Measurements from ENCODE around the gene INMT. TPM values are rescaled to one million over a fixed set of nuclear protein-coding genes. Genes with fewer than 3 reads are reported as not detected.
A peak's percentile ranks its signal among the peaks of the same experiment; 100 is the strongest.

Gene INMT
- total RNA-seq, 1 experiment from 2014 or later = 3.3 TPM

DNA sequence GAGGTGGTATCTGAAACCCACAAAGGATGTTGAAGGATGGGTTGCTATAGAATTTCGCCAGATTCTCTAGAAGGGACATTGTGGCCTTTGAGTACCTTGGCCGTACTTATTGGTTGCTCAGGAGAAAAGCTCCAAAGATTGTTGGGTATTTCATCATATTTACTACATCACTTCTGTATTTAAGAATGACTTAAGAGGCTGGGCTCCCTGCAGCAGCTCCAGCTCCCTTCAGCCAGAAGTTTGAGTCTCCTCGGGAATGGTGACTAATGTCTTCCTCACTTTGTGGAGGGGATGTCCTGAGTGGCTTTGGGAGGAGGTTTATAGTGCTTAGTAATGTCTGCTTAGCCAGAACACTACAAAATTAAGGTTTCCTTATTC, 37.4 kb downstream of the INMT start:
- Histone ChIP-seq H3K9me3 (no peaks in the 10 kb centered on the region), H3K4me3 (ENCODE audit: low read depth, low read length) (no peak overlapping the region), H3K27me3 (replicated peaks; ENCODE audit: control insufficient read depth, insufficient read depth, low read length) (no peaks in the 10 kb centered on the region), H3K4me1 (no peaks in the 10 kb centered on the region; the same call in 1 of the 2 replicates), H3K36me3 (ENCODE audit: control insufficient read depth, insufficient read depth, low read length) (no peaks in the 10 kb centered on the region)
- no peaks in the 10 kb centered on the region for H3K27me3 Mint-ChIP-seq (ENCODE audit: insufficient read depth, unreplicated experiment)
- no peak overlapping the region for H3K4me3 Mint-ChIP-seq (ENCODE audit: unreplicated experiment)
- POLR2A ChIA-PET = no interaction called here
- no peak overlapping the region for H3K27ac Mint-ChIP-seq (ENCODE audit: unreplicated experiment)
- intact Hi-C loops (cut with micrococcal nuclease; ENCODE audit: unreplicated experiment) = no loop called here
- TF ChIP-seq, protein P1, sequence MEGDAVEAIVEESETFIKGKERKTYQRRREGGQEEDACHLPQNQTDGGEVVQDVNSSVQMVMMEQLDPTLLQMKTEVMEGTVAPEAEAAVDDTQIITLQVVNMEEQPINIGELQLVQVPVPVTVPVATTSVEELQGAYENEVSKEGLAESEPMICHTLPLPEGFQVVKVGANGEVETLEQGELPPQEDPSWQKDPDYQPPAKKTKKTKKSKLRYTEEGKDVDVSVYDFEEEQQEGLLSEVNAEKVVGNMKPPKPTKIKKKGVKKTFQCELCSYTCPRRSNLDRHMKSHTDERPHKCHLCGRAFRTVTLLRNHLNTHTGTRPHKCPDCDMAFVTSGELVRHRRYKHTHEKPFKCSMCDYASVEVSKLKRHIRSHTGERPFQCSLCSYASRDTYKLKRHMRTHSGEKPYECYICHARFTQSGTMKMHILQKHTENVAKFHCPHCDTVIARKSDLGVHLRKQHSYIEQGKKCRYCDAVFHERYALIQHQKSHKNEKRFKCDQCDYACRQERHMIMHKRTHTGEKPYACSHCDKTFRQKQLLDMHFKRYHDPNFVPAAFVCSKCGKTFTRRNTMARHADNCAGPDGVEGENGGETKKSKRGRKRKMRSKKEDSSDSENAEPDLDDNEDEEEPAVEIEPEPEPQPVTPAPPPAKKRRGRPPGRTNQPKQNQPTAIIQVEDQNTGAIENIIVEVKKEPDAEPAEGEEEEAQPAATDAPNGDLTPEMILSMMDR (IDR thresholded peaks at IDR 0.05; ENCODE audit: insufficient read depth in 1 of 2, low read depth in 1 of 2, low read length in 1 of 2, severe bottlenecking in 1 of 2, unreplicated experiment in 1 of 2) = no peak
- no peaks in the 10 kb centered on the region for H3K9me3 Mint-ChIP-seq (ENCODE audit: unreplicated experiment)
- no peaks in the 10 kb centered on the region for H3K36me3 Mint-ChIP-seq (ENCODE audit: insufficient read depth, unreplicated experiment)
- no TSS peak for BruUV-seq (replicated peaks)
- no peak for DNase-seq
- CTCF ChIA-PET = no interaction called here
- H3K4me1 Mint-ChIP-seq (ENCODE audit: low read depth, unreplicated experiment) = peaks cover 2% of the 10 kb centered on the region

DNA sequence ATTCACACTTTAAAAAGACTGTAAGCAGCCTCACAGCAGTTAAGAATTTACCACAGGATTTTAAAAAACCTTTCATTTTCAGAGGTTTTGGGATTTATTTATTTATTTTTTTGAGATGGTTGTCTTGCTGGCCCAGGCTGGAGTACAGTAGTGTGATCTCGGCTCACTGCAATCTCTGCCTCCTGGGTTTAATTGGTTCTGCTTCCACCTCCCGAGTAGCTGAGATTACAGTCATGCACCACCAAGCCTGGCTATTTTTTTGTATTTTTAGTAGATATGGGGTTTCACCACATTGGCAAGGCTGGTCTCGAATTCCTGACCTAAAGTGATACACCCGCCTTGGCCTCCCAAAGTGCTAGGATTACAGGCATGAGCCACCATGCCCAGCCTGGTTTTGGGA, 38.4 kb downstream of the INMT start:
- H3K9me3 ChIP-seq = no peaks in the 10 kb centered on the region
- peaks cover 10% of the 10 kb centered on the region for H3K4me1 ChIP-seq
- no peaks in the 10 kb centered on the region for H3K36me3 ChIP-seq (ENCODE audit: control insufficient read depth, insufficient read depth, low read length)
- no peaks in the 10 kb centered on the region for H3K27me3 ChIP-seq (replicated peaks; ENCODE audit: control insufficient read depth, insufficient read depth, low read length)
- no peak overlapping the region for H3K4me3 Mint-ChIP-seq (ENCODE audit: unreplicated experiment)
- H3K4me1 Mint-ChIP-seq (ENCODE audit: low read depth, unreplicated experiment) = peaks cover 9% of the 10 kb centered on the region
- intact Hi-C loops (cut with micrococcal nuclease; ENCODE audit: unreplicated experiment) = no loop called here
- H3K36me3 Mint-ChIP-seq (ENCODE audit: insufficient read depth, unreplicated experiment) = no peaks in the 10 kb centered on the region
- ChIA-PET POLR2A (no interaction called here), CTCF (interaction anchor here (0.9 kb wide), 1 partner anchor 148 kb away, joined by 3 read pairs; no protein-coding TSS in a partner anchor)
- DNase-seq = no peak
- H3K27ac Mint-ChIP-seq (ENCODE audit: unreplicated experiment) = no peak overlapping the region
- no peaks in the 10 kb centered on the region for H3K9me3 Mint-ChIP-seq (ENCODE audit: unreplicated experiment)
- no peak overlapping the region for H3K4me3 ChIP-seq (ENCODE audit: low read depth, low read length)
- TF ChIP-seq, protein P1 (IDR thresholded peaks at IDR 0.05; ENCODE audit: insufficient read depth in 1 of 2, low read depth in 1 of 2, low read length in 1 of 2, severe bottlenecking in 1 of 2, unreplicated experiment in 1 of 2) = no peak
- no TSS peak for BruUV-seq (replicated peaks)
- H3K27me3 Mint-ChIP-seq (ENCODE audit: insufficient read depth, unreplicated experiment) = no peaks in the 10 kb centered on the region

DNA sequence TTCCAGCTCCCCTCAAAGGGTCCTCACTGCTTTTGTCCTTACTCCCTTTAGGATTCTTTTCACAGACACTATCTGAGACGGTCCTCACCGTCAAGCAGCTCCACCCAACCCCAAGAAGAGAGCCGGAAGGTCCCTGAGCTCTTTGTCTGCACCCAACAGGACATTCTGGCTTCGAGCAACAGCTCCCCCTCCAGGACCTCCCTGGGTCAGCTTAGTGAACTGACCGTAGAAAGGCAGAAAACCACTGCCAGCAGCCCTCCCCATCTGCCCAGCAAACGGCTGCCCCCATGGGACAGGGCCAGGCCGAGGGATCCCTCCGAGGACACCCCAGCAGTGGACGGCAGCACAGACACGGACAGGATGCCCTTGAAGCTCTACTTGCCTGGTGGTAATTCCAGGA, 39.2 kb downstream of the INMT start:
- no TSS peak for BruUV-seq (replicated peaks)
- H3K4me1 Mint-ChIP-seq (ENCODE audit: low read depth, unreplicated experiment) = peaks cover 13% of the 10 kb centered on the region
- H3K27me3 ChIP-seq (replicated peaks; ENCODE audit: control insufficient read depth, insufficient read depth, low read length) = no peaks in the 10 kb centered on the region
- intact Hi-C loops (cut with micrococcal nuclease; ENCODE audit: unreplicated experiment) = no loop called here
- no peaks in the 10 kb centered on the region for H3K9me3 ChIP-seq
- H3K4me3 ChIP-seq (ENCODE audit: low read depth, low read length) = no peak overlapping the region
- no peaks in the 10 kb centered on the region for H3K9me3 Mint-ChIP-seq (ENCODE audit: unreplicated experiment)
- peaks cover 18% of the 10 kb centered on the region for H3K4me1 ChIP-seq
- no peaks in the 10 kb centered on the region for H3K36me3 Mint-ChIP-seq (ENCODE audit: insufficient read depth, unreplicated experiment)
- ChIA-PET CTCF (interaction anchor here (0.9 to 1.3 kb wide), 2 partner anchors 43 to 148 kb away, joined by 3 to 6 read pairs; no protein-coding TSS in a partner anchor), POLR2A (no interaction called here)
- no peak for DNase-seq
- H3K4me3 Mint-ChIP-seq (ENCODE audit: unreplicated experiment) = no peak overlapping the region
- TF ChIP-seq, protein P1 (IDR thresholded peaks at IDR 0.05; ENCODE audit: insufficient read depth in 1 of 2, low read depth in 1 of 2, low read length in 1 of 2, severe bottlenecking in 1 of 2, unreplicated experiment in 1 of 2) = peak in 1 of 2 experiments; percentile 7
- H3K36me3 ChIP-seq (ENCODE audit: control insufficient read depth, insufficient read depth, low read length) = no peaks in the 10 kb centered on the region
- H3K27ac Mint-ChIP-seq (ENCODE audit: unreplicated experiment) = no peak overlapping the region
- H3K27me3 Mint-ChIP-seq (ENCODE audit: insufficient read depth, unreplicated experiment) = no peaks in the 10 kb centered on the region

Data from Caco-2 (cell line).